SK-N-MC (cell line): ENCODE data around the gene SELENON.

Experiments
- EZH2 ChIP-seq: fragments of 200-600 bp; sonication (generic); IDR thresholded peaks from one replicate; pipeline ENCODE4 v1.6.1; 2017; ENCODE audit warnings: antibody characterized with exemption
- POLR2AphosphoS5 ChIP-seq: IDR thresholded peaks from 2 replicates; pipeline ENCODE4 v1.6.1; 2012; ENCODE audit warnings: mild to moderate bottlenecking, low read depth, low read length, borderline replicate concordance

DNA sequence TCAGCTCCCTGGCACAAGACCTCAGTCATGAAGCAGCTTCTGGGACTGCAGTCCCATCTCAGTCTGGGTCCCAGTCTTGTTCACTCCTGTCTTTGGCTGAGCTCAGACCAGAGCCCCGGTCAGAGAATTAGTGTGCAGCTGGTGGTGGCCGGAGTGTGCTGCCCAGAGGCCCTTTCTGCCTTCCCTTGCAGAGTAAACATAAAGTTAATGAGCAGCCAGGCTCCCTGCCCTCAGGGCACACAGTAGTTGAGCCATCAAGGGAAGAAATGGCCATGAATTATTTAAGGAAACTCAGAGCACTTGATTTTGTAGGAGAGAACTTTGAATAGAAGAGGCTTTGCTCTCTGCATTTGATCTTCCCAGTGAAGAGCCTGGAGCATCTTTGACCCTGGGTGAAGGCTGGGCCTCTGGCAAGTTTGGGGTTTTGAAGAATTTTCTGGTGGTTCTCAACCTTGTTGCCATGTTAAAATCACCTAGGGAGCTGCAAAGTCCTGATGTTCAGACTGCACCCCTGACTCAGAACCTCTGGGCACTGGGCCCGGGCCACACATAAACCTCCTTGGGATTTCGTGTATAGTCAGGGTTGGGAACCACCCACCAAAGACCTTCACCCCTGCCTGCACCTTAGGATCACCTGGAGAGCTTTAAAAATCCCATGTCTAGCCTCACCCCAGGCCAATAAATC, 26.4 kb upstream of the SELENON start:
- TF ChIP-seq POLR2AphosphoS5 = no peak
- TF ChIP-seq EZH2 = no peak
